GM12872 (cell line): ENCODE data around the gene IRX1.

Experiments used
- CTCF ChIP-seq: IDR thresholded peaks from 3 replicates; pipeline ENCODE4 v1.5.1; 2011; ENCODE audit warnings: low read depth, mild to moderate bottlenecking, low read length, moderate library complexity; ENCODE audit not compliant: insufficient read depth

IRX1 gene

GRCh38 chr5:3639175-3639574 is 43.5 kb downstream of the IRX1 start:
- no peak for TF ChIP-seq CTCF

GRCh38 chr5:3642231-3642630 is 46.6 kb downstream of the IRX1 start:
- no peak for TF ChIP-seq CTCF

DNA sequence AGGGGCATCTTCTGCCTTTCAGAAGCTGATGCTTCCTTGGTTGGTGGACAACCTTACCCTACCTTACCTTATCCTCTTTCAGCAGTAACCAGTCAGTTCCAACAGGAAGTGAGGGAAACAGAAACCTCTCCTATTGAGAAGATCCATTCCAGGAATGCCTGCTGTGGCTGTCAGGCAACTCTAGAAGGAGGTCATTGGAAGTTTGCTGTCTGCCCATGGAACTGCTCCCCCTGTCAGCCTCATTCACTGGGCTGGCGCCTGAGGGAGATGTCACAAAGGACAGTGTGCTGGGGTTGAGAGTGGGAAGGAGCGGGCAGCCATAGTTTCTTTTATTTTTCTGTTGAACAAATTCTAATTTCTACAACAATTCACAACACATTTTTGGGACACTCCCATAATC is 54.7 kb downstream of the IRX1 start:
- no peak for TF ChIP-seq CTCF

GRCh38 chr5:3650868-3651267 is 55.2 kb downstream of the IRX1 start:
- no peak for TF ChIP-seq CTCF
